Measurements from ENCODE around the gene ONECUT3.

The ONECUT3 gene

GRCh38 chr19:1707240-1707639 lies 46.1 kb upstream of the ONECUT3 start:
- H2BK120ac ChIP-seq (ENCODE audit: low read depth, low read length), result no peak overlapping the region
- H3K9me3 ChIP-seq (ENCODE audit: control insufficient read depth, low read length), result peaks cover 17% of the 10 kb centered on the region
- H3K4ac ChIP-seq (ENCODE audit: low read depth in 1 of 2, low read length in 2 of 2), result no peak overlapping the region
- DNase-seq, result no peak
- no peaks in the 10 kb centered on the region for H3K79me1 ChIP-seq (replicated peaks; ENCODE audit: low read length, poor library complexity, severe bottlenecking)
- no peak overlapping the region for H3K27ac ChIP-seq (ENCODE audit: low read length, poor library complexity, severe bottlenecking)
- H3K18ac ChIP-seq (ENCODE audit: low read depth in 1 of 2, low read length in 2 of 2), result no peak overlapping the region
- no peaks in the 10 kb centered on the region for H3K36me3 ChIP-seq (ENCODE audit: control insufficient read depth in 1 of 2, insufficient read depth in 2 of 2, low read depth in 1 of 2, low read length in 2 of 2)
- peaks cover 3 to 17% of the 10 kb centered on the region in 2 experiments for H3K27me3 ChIP-seq (ENCODE audit: control insufficient read depth in 1 of 2, insufficient read depth in 1 of 2, low read length in 2 of 2)
- H2BK5ac ChIP-seq (ENCODE audit: low read depth, low read length, poor library complexity, severe bottlenecking), result no peak overlapping the region
- no peak overlapping the region for H4K8ac ChIP-seq (ENCODE audit: low read length)
- no peak overlapping the region for H2BK12ac ChIP-seq (ENCODE audit: low read length in 2 of 2)
- no peak overlapping the region for H2AFZ ChIP-seq (ENCODE audit: low read depth, low read length)
- no peak overlapping the region for H3K4me2 ChIP-seq (ENCODE audit: low read length, poor library complexity, severe bottlenecking)
- no peak overlapping the region for H3K4me3 ChIP-seq (ENCODE audit: insufficient read depth in 1 of 2, low read depth in 1 of 2, low read length in 2 of 2)
- no peak overlapping the region for H2BK15ac ChIP-seq (ENCODE audit: low read depth, poor library complexity, severe bottlenecking)
- 92% methylated on average over 5 of the region's 6 CpGs for WGBS
- no peak overlapping the region for H3K14ac ChIP-seq (ENCODE audit: low read length in 2 of 2)
- H3K23ac ChIP-seq (ENCODE audit: low read length in 2 of 2), result no peak overlapping the region
- no peak overlapping the region for H2AK5ac ChIP-seq (ENCODE audit: low read length, severe bottlenecking)
- no peak overlapping the region for H4K91ac ChIP-seq (ENCODE audit: low read length)
- no peak overlapping the region for H3K9ac ChIP-seq (ENCODE audit: low read length)
- no peaks in the 10 kb centered on the region for H3K4me1 ChIP-seq (ENCODE audit: control insufficient read depth, insufficient read depth, low read depth, low read length)

GRCh38 chr19:1713170-1713569 lies 40.1 kb upstream of the ONECUT3 start:
- Histone ChIP-seq H3K27ac (ENCODE audit: low read length, poor library complexity, severe bottlenecking) (no peak overlapping the region), H3K4me2 (ENCODE audit: low read length, poor library complexity, severe bottlenecking) (no peak overlapping the region), H2BK15ac (ENCODE audit: low read depth, poor library complexity, severe bottlenecking) (no peak overlapping the region), H3K79me1 (replicated peaks; ENCODE audit: low read length, poor library complexity, severe bottlenecking) (no peaks in the 10 kb centered on the region), H3K9ac (ENCODE audit: low read length) (no peak overlapping the region), H3K9me3 (ENCODE audit: control insufficient read depth, low read length) (peaks cover 8% of the 10 kb centered on the region), H3K18ac (ENCODE audit: low read depth in 1 of 2, low read length in 2 of 2) (no peak overlapping the region), H3K4ac (ENCODE audit: low read depth in 1 of 2, low read length in 2 of 2) (no peak overlapping the region), H4K91ac (ENCODE audit: low read length) (no peak overlapping the region), H2AK5ac (ENCODE audit: low read length, severe bottlenecking) (no peak overlapping the region), H4K8ac (ENCODE audit: low read length) (no peak overlapping the region), H3K36me3 (ENCODE audit: control insufficient read depth in 1 of 2, insufficient read depth in 2 of 2, low read depth in 1 of 2, low read length in 2 of 2) (no peaks in the 10 kb centered on the region), H2BK120ac (ENCODE audit: low read depth, low read length) (no peak overlapping the region), H3K14ac (ENCODE audit: low read length in 2 of 2) (no peak overlapping the region), H3K27me3 (ENCODE audit: control insufficient read depth in 1 of 2, insufficient read depth in 1 of 2, low read length in 2 of 2) (peaks cover 21 to 36% of the 10 kb centered on the region in 2 experiments), H3K4me1 (ENCODE audit: control insufficient read depth, insufficient read depth, low read depth, low read length) (no peaks in the 10 kb centered on the region), H3K4me3 (ENCODE audit: insufficient read depth in 1 of 2, low read depth in 1 of 2, low read length in 2 of 2) (no peak overlapping the region), H2BK12ac (ENCODE audit: low read length in 2 of 2) (no peak overlapping the region), H2BK5ac (ENCODE audit: low read depth, low read length, poor library complexity, severe bottlenecking) (no peak overlapping the region), H2AFZ (ENCODE audit: low read depth, low read length) (no peak overlapping the region), H3K23ac (ENCODE audit: low read length in 2 of 2) (no peak overlapping the region)
- no peak for DNase-seq
- 89% methylated on average over 1 of the region's 2 CpGs for WGBS

DNA sequence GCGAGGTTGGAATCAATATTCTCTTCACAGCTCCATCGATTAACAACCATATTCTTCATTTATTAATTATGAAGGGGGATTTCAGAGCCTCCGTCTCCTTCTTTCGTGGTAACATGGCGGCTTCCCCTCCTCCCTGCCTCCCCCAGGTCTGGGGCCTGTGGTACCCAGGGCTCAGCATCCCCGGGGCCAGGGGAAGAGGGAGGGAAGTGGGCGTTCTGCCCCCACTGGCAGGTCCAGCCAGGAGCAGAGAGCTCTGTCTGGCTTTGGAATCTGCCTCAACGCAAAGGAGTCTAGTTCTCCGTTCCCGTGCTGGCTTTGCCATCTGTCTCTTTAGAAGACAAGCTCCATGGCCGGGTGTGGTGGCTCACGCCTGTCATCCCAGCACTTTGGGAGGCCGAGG lies 37.8 kb upstream of the ONECUT3 start:
- 60% methylated on average over 11 of the region's 13 CpGs for WGBS
- peaks cover 8% of the 10 kb centered on the region for H3K9me3 ChIP-seq (ENCODE audit: control insufficient read depth, low read length)
- H3K27me3 ChIP-seq (ENCODE audit: control insufficient read depth in 1 of 2, insufficient read depth in 1 of 2, low read length in 2 of 2), result peaks cover 42 to 48% of the 10 kb centered on the region in 2 experiments

GRCh38 chr19:1717200-1717969 lies 35.9 kb upstream of the ONECUT3 start:
- Histone ChIP-seq H4K8ac (ENCODE audit: low read length) (no peak overlapping the region), H3K4me1 (ENCODE audit: control insufficient read depth, insufficient read depth, low read depth, low read length) (peaks cover 5% of the 10 kb centered on the region), H3K9me3 (ENCODE audit: control insufficient read depth, low read length) (peaks cover 8% of the 10 kb centered on the region), H3K14ac (ENCODE audit: low read length in 2 of 2) (no peak overlapping the region), H3K4ac (ENCODE audit: low read depth in 1 of 2, low read length in 2 of 2) (no peak overlapping the region), H2BK120ac (ENCODE audit: low read depth, low read length) (no peak overlapping the region), H3K9ac (ENCODE audit: low read length) (no peak overlapping the region), H3K4me3 (ENCODE audit: insufficient read depth in 1 of 2, low read depth in 1 of 2, low read length in 2 of 2) (no peak overlapping the region), H2AK5ac (ENCODE audit: low read length, severe bottlenecking) (no peak overlapping the region), H2BK12ac (ENCODE audit: low read length in 2 of 2) (no peak overlapping the region), H2AFZ (ENCODE audit: low read depth, low read length) (no peak overlapping the region), H2BK15ac (ENCODE audit: low read depth, poor library complexity, severe bottlenecking) (no peak overlapping the region), H2BK5ac (ENCODE audit: low read depth, low read length, poor library complexity, severe bottlenecking) (no peak overlapping the region), H3K27ac (ENCODE audit: low read length, poor library complexity, severe bottlenecking) (no peak overlapping the region), H3K36me3 (ENCODE audit: control insufficient read depth in 1 of 2, insufficient read depth in 2 of 2, low read depth in 1 of 2, low read length in 2 of 2) (no peaks in the 10 kb centered on the region), H3K27me3 (ENCODE audit: control insufficient read depth in 1 of 2, insufficient read depth in 1 of 2, low read length in 2 of 2) (peaks cover 49 to 58% of the 10 kb centered on the region in 2 experiments), H3K18ac (ENCODE audit: low read depth in 1 of 2, low read length in 2 of 2) (no peak overlapping the region), H3K4me2 (ENCODE audit: low read length, poor library complexity, severe bottlenecking) (no peak overlapping the region), H4K91ac (ENCODE audit: low read length) (no peak overlapping the region), H3K23ac (ENCODE audit: low read length in 2 of 2) (no peak overlapping the region), H3K79me1 (replicated peaks; ENCODE audit: low read length, poor library complexity, severe bottlenecking) (no peaks in the 10 kb centered on the region)
- no peak for DNase-seq
- WGBS, result 90% methylated on average over 1 of the region's 1 CpG

More for the DNA sequence above, 37.8 kb upstream of the ONECUT3 start:
- Histone ChIP-seq H3K4me2 (ENCODE audit: low read length, poor library complexity, severe bottlenecking) (no peak overlapping the region), H3K14ac (ENCODE audit: low read length in 2 of 2) (no peak overlapping the region), H2BK15ac (ENCODE audit: low read depth, poor library complexity, severe bottlenecking) (no peak overlapping the region), H2AK5ac (ENCODE audit: low read length, severe bottlenecking) (no peak overlapping the region), H3K23ac (ENCODE audit: low read length in 2 of 2) (peak overlapping the region in 1 of 2 experiments; percentile 72), H2BK12ac (ENCODE audit: low read length in 2 of 2) (no peak overlapping the region), H2BK5ac (ENCODE audit: low read depth, low read length, poor library complexity, severe bottlenecking) (no peak overlapping the region), H3K9ac (ENCODE audit: low read length) (no peak overlapping the region), H3K4me1 (ENCODE audit: control insufficient read depth, insufficient read depth, low read depth, low read length) (peaks cover 5% of the 10 kb centered on the region), H2AFZ (ENCODE audit: low read depth, low read length) (no peak overlapping the region), H2BK120ac (ENCODE audit: low read depth, low read length) (no peak overlapping the region), H3K18ac (ENCODE audit: low read depth in 1 of 2, low read length in 2 of 2) (no peak overlapping the region), H3K4me3 (ENCODE audit: insufficient read depth in 1 of 2, low read depth in 1 of 2, low read length in 2 of 2) (peak overlapping the region in 1 of 2 experiments; percentile 16), H3K4ac (ENCODE audit: low read depth in 1 of 2, low read length in 2 of 2) (no peak overlapping the region), H4K91ac (ENCODE audit: low read length) (no peak overlapping the region), H4K8ac (ENCODE audit: low read length) (no peak overlapping the region), H3K79me1 (replicated peaks; ENCODE audit: low read length, poor library complexity, severe bottlenecking) (no peaks in the 10 kb centered on the region), H3K27ac (ENCODE audit: low read length, poor library complexity, severe bottlenecking) (no peak overlapping the region), H3K36me3 (ENCODE audit: control insufficient read depth in 1 of 2, insufficient read depth in 2 of 2, low read depth in 1 of 2, low read length in 2 of 2) (no peaks in the 10 kb centered on the region)
- no peak for DNase-seq
